ENCODE results near the gene SLAIN2.

Gene SLAIN2

GRCh38 chr4:48329976-48330375 lies 11.4 kb upstream of the SLAIN2 start:
- no peak overlapping the region for H3K4me3 ChIP-seq (ENCODE audit: low read depth in 1 of 2, low read length in 1 of 2)

GRCh38 chr4:48331577-48332330 lies 9.6 kb upstream of the SLAIN2 start:
- no peaks in the 10 kb centered on the region for H3K27me3 ChIP-seq

More at GRCh38 chr4:48329976-48330375, 11.4 kb upstream of the SLAIN2 start:
- peaks cover 4 to 6% of the 10 kb centered on the region in 2 experiments for H3K4me1 ChIP-seq (ENCODE audit: control insufficient read depth in 1 of 2, insufficient read depth in 1 of 2, low read depth in 1 of 2, low read length in 1 of 2)
- no peak overlapping the region for H3K27ac ChIP-seq
- TF ChIP-seq CTCF (IDR thresholded peaks at IDR 0.05), result no peak
- H3K36me3 ChIP-seq, result no peaks in the 10 kb centered on the region
- no peaks in the 10 kb centered on the region for H3K9me3 ChIP-seq
- H3K27me3 ChIP-seq, result no peaks in the 10 kb centered on the region

GRCh38 chr4:48332661-48333060 lies 8.7 kb upstream of the SLAIN2 start:
- TF ChIP-seq CTCF (IDR thresholded peaks at IDR 0.05), result no peak
- Histone ChIP-seq H3K27me3 (no peaks in the 10 kb centered on the region), H3K27ac (no peak overlapping the region), H3K4me3 (ENCODE audit: low read depth in 1 of 2, low read length in 1 of 2) (no peak overlapping the region), H3K36me3 (no peaks in the 10 kb centered on the region), H3K9me3 (no peaks in the 10 kb centered on the region), H3K4me1 (ENCODE audit: control insufficient read depth in 1 of 2, insufficient read depth in 1 of 2, low read depth in 1 of 2, low read length in 1 of 2) (peaks cover 4 to 6% of the 10 kb centered on the region in 2 experiments)

More at GRCh38 chr4:48331577-48332330, 9.6 kb upstream of the SLAIN2 start:
- Histone ChIP-seq H3K36me3 (no peaks in the 10 kb centered on the region), H3K9me3 (no peaks in the 10 kb centered on the region), H3K4me1 (ENCODE audit: control insufficient read depth in 1 of 2, insufficient read depth in 1 of 2, low read depth in 1 of 2, low read length in 1 of 2) (peaks cover 4 to 6% of the 10 kb centered on the region in 2 experiments), H3K27ac (no peak overlapping the region), H3K4me3 (ENCODE audit: low read depth in 1 of 2, low read length in 1 of 2) (no peak overlapping the region)
- no peak for TF ChIP-seq CTCF (IDR thresholded peaks at IDR 0.05)

GRCh38 chr4:48333587-48333986 lies 7.7 kb upstream of the SLAIN2 start:
- H3K36me3 ChIP-seq, result no peaks in the 10 kb centered on the region
- H3K9me3 ChIP-seq, result no peaks in the 10 kb centered on the region
- H3K4me3 ChIP-seq (ENCODE audit: low read depth in 1 of 2, low read length in 1 of 2), result no peak overlapping the region
- peaks cover 4 to 6% of the 10 kb centered on the region in 2 experiments for H3K4me1 ChIP-seq (ENCODE audit: control insufficient read depth in 1 of 2, insufficient read depth in 1 of 2, low read depth in 1 of 2, low read length in 1 of 2)
- TF ChIP-seq CTCF (IDR thresholded peaks at IDR 0.05), result no peak
- no peaks in the 10 kb centered on the region for H3K27me3 ChIP-seq
- H3K27ac ChIP-seq, result no peak overlapping the region

GRCh38 chr4:48334236-48334635 lies 7.1 kb upstream of the SLAIN2 start:
- H3K4me3 ChIP-seq (ENCODE audit: low read depth in 1 of 2, low read length in 1 of 2), result no peak overlapping the region
- no peaks in the 10 kb centered on the region for H3K36me3 ChIP-seq
- H3K27me3 ChIP-seq, result no peaks in the 10 kb centered on the region
- TF ChIP-seq CTCF (IDR thresholded peaks at IDR 0.05), result no peak
- H3K27ac ChIP-seq, result no peak overlapping the region
- no peaks in the 10 kb centered on the region for H3K9me3 ChIP-seq
- peaks cover 4 to 6% of the 10 kb centered on the region in 2 experiments for H3K4me1 ChIP-seq (ENCODE audit: control insufficient read depth in 1 of 2, insufficient read depth in 1 of 2, low read depth in 1 of 2, low read length in 1 of 2)

Measured in neutrophil (primary cell).